ENCODE measurements around the gene ABL2.
A peak's percentile ranks its signal among the peaks of the same experiment; 100 is the strongest.

Gene ABL2

DNA sequence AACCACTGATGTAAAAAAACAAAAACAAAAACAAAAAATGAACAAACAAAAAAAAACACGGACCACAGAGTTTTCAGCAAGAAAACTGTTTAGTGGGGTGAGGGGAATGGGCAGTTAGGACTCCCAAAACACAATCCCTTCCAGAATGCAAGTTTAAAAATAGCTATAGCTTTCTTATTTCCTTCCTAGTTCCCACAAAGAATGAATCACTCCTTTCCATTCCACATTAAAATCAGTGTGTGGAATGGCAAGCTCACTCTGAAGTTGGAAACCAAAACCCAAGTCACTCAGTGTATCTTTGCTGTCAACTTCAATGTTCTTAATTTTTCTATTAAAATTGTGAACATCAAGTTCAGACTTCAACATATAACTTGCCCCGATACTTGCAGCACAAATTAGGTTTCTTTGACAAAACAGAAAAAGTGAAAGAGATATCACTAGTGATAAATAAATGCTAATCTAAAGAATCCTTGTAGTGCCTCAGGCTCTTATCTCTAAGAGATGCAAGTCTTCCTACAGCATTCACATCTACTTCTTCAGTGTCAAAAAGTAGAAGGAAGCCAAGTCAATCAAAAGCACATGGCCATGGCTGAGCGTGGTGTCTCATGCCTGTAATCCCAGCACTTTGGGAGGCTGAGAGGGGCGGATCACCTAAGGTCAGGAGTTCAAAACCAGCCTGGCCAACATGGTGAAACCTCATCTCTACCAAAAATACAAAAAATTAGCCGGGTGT lies 102.1 kb downstream of the ABL2 start:
- Histone ChIP-seq H3K27me3 (ENCODE audit: control insufficient read depth in 5 of 5, insufficient read depth in 4 of 5, low read length in 5 of 5) (no peaks in the 10 kb centered on the region), H3K36me3 (ENCODE audit: control insufficient read depth in 5 of 5, insufficient read depth in 5 of 5, low read length in 5 of 5) (peaks cover 2 to 21% (median 8%) of the 10 kb centered on the region in 5 donors), H3K27ac (ENCODE audit: low read depth, low read length) (peak overlapping the region; percentile 43), H3K4me3 (ENCODE audit: low read depth in 1 of 5, low read length in 5 of 5) (no peak overlapping the region), H3K9me3 (ENCODE audit: control insufficient read depth in 5 of 5, low read length in 5 of 5) (no peaks in the 10 kb centered on the region), H3K9ac (ENCODE audit: low read length in 5 of 5) (no peak overlapping the region), H3K4me1 (ENCODE audit: control insufficient read depth in 5 of 5, insufficient read depth in 5 of 5, low read length in 5 of 5) (peaks cover 2 to 18% (median 11%) of the 10 kb centered on the region in 5 donors)

- H3K9me3 ChIP-seq (ENCODE audit: control insufficient read depth in 5 of 5, low read length in 5 of 5): no peaks in the 10 kb centered on the region
- no peaks in the 10 kb centered on the region for H3K27me3 ChIP-seq (ENCODE audit: control insufficient read depth in 5 of 5, insufficient read depth in 4 of 5, low read length in 5 of 5)
- no peak overlapping the region for H3K4me3 ChIP-seq (ENCODE audit: low read depth in 1 of 5, low read length in 5 of 5)
- H3K36me3 ChIP-seq (ENCODE audit: control insufficient read depth in 5 of 5, insufficient read depth in 5 of 5, low read length in 5 of 5): peaks cover 3 to 22% (median 10%) of the 10 kb centered on the region in 5 donors
- H3K9ac ChIP-seq (ENCODE audit: low read length in 5 of 5): no peak overlapping the region
- H3K4me1 ChIP-seq (ENCODE audit: control insufficient read depth in 5 of 5, insufficient read depth in 5 of 5, low read length in 5 of 5): peaks cover 2 to 18% (median 11%) of the 10 kb centered on the region in 5 donors
- H3K27ac ChIP-seq (ENCODE audit: low read depth, low read length): peak overlapping the region; percentile 43
Measured at GRCh38 chr1:179126338-179127060, 103.0 kb downstream of the ABL2 start.

DNA sequence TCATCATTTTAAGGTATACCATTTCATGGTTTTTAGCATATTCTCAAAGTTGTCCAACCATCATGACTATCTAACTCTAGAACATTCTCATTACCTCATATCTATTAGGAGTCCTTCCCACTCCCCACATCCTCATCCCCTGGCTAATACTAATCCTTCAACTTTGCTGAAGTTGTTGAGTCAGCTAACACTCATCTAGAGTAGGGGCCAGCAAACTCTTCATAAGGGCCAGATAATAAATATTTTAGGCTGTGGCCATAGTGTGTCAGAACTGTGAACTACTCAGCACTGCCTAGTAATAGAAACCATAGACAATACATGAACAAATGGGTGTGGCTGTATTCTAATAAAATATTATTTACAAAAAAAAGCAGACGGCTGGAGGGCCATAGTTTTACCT lies 104.6 kb downstream of the ABL2 start:
- Histone ChIP-seq H3K36me3 (ENCODE audit: control insufficient read depth in 5 of 5, insufficient read depth in 5 of 5, low read length in 5 of 5) (peaks cover 7 to 23% (median 12%) of the 10 kb centered on the region in 5 donors), H3K27ac (ENCODE audit: low read depth, low read length) (no peak overlapping the region), H3K27me3 (ENCODE audit: control insufficient read depth in 5 of 5, insufficient read depth in 4 of 5, low read length in 5 of 5) (no peaks in the 10 kb centered on the region), H3K4me1 (ENCODE audit: control insufficient read depth in 5 of 5, insufficient read depth in 5 of 5, low read length in 5 of 5) (peaks cover 2 to 16% (median 8%) of the 10 kb centered on the region in 5 donors), H3K4me3 (ENCODE audit: low read depth in 1 of 5, low read length in 5 of 5) (no peak overlapping the region), H3K9ac (ENCODE audit: low read length in 5 of 5) (no peak overlapping the region), H3K9me3 (ENCODE audit: control insufficient read depth in 5 of 5, low read length in 5 of 5) (no peaks in the 10 kb centered on the region)

DNA sequence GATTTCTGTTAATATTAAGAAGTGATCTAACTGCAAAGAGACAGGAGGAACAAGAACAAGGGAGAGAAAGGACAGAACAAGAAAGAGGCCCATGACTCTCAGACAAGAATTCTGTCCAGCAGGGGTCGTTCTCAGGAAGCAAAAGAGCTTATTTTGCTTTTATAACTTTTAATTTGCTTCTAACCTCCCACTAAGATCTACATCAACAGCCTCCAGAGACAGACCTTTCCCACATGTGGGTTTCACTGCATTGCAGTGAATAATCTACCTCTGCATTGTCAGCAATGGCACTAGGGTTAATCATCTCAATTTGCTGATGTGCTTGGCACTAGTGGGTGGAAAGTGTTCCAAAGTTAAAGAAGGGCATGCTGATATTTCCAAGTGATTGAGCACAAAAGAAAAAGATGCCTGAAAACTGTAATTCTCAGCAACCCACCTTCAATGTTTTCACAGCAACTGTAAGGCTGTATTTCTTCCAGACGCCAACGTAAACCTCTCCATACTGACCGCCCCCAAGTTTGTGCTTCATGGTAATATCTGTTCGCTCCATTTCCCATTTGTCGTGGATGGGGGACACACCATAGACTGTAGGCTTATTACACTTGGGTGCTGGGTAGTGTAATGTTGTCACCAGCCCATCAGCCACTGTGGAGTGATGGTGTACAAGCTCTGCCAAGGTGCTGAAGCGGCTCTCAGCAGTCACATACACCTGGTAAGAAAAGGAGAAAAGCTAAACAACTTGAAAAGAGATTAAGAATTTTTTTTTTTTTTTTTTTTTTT lies 108.1 kb downstream of the ABL2 start:
- H3K9me3 ChIP-seq (ENCODE audit: control insufficient read depth in 5 of 5, low read length in 5 of 5): no peaks in the 10 kb centered on the region

DNA sequence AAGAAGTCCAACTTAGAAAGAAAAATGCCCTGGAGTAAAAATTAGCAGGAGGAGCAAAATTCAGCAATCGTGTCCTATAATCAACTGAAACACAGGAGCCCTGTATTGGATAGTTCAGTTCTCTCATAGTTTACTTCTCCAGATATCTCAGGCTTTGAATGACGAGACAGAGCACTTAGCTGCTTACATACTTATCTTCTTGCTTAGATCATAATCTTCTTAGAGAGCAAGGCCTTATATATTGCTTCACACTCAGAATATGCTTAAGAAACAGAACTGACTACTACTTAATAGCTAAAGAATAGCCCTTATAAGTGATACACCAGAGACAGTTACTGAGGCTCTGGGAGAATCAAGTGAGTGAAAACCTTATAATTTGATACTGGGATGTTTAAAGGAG lies 108.7 kb downstream of the ABL2 start:
- no peaks in the 10 kb centered on the region for H3K27me3 ChIP-seq (ENCODE audit: control insufficient read depth in 5 of 5, insufficient read depth in 4 of 5, low read length in 5 of 5)
- no peak overlapping the region for H3K27ac ChIP-seq (ENCODE audit: low read depth, low read length)
- H3K9ac ChIP-seq (ENCODE audit: low read length in 5 of 5): no peak overlapping the region
- peaks cover 29 to 53% (median 39%) of the 10 kb centered on the region in 5 donors for H3K36me3 ChIP-seq (ENCODE audit: control insufficient read depth in 5 of 5, insufficient read depth in 5 of 5, low read length in 5 of 5)
- no peak overlapping the region for H3K4me3 ChIP-seq (ENCODE audit: low read depth in 1 of 5, low read length in 5 of 5)
- no peaks in the 10 kb centered on the region for H3K9me3 ChIP-seq (ENCODE audit: control insufficient read depth in 5 of 5, low read length in 5 of 5)
- H3K4me1 ChIP-seq (ENCODE audit: control insufficient read depth in 5 of 5, insufficient read depth in 5 of 5, low read length in 5 of 5): no peaks in the 10 kb centered on the region

More for the DNA sequence above, 108.1 kb downstream of the ABL2 start:
- Histone ChIP-seq H3K4me3 (ENCODE audit: low read depth in 1 of 5, low read length in 5 of 5) (no peak overlapping the region), H3K27me3 (ENCODE audit: control insufficient read depth in 5 of 5, insufficient read depth in 4 of 5, low read length in 5 of 5) (no peaks in the 10 kb centered on the region), H3K4me1 (ENCODE audit: control insufficient read depth in 5 of 5, insufficient read depth in 5 of 5, low read length in 5 of 5) (no peaks in the 10 kb centered on the region), H3K36me3 (ENCODE audit: control insufficient read depth in 5 of 5, insufficient read depth in 5 of 5, low read length in 5 of 5) (peaks cover 29 to 51% (median 39%) of the 10 kb centered on the region in 5 donors), H3K27ac (ENCODE audit: low read depth, low read length) (no peak overlapping the region), H3K9ac (ENCODE audit: low read length in 5 of 5) (no peak overlapping the region)

DNA sequence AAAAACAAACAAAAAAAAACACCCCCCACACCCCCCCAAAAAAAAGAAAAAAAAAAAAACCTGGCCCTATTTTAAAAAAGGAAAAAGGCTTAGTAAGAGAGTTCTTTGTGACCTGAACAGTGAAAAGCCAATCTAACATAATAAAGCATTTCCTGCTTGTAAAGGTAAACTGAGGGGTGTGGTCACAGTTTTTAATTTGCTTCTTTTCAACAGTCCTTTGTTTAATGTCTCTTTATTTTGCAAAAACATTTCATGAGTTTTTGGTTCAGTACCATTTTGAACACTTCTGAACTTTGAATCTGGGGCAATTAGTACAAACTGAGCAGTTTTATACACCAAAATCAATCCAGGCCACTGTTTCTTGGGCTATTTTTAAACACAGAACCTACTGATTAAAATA lies 110.0 kb downstream of the ABL2 start:
- no peaks in the 10 kb centered on the region for H3K9me3 ChIP-seq (ENCODE audit: control insufficient read depth in 5 of 5, low read length in 5 of 5)
- H3K27ac ChIP-seq (ENCODE audit: low read depth, low read length): no peak overlapping the region
- peaks cover 29 to 53% (median 36%) of the 10 kb centered on the region in 5 donors for H3K36me3 ChIP-seq (ENCODE audit: control insufficient read depth in 5 of 5, insufficient read depth in 5 of 5, low read length in 5 of 5)
- no peaks in the 10 kb centered on the region for H3K4me1 ChIP-seq (ENCODE audit: control insufficient read depth in 5 of 5, insufficient read depth in 5 of 5, low read length in 5 of 5)
- H3K27me3 ChIP-seq (ENCODE audit: control insufficient read depth in 5 of 5, insufficient read depth in 4 of 5, low read length in 5 of 5): no peaks in the 10 kb centered on the region
- no peak overlapping the region for H3K9ac ChIP-seq (ENCODE audit: low read length in 5 of 5)
- H3K4me3 ChIP-seq (ENCODE audit: low read depth in 1 of 5, low read length in 5 of 5): no peak overlapping the region

DNA sequence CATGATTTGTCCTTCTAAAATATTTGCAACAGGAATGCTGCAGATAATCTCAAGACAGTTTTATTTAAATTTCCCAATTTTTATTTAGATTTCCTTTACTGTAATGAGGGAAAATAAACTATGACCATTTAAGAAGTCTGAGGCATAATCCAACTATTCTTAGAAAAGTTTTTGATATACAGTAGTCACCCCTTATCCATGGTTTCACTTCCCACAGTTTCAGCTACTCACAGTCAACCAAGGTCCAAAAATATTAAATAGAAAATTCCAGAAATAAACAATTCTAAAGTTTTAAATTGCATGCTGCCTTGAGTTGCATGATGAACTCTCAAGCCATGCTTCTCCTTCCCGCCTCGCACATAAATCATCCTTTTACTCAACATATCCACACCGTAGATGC lies 114.3 kb downstream of the ABL2 start:
- no peak overlapping the region for H3K9ac ChIP-seq (ENCODE audit: low read length in 5 of 5)
- peaks cover 32 to 73% (median 45%) of the 10 kb centered on the region in 5 donors for H3K36me3 ChIP-seq (ENCODE audit: control insufficient read depth in 5 of 5, insufficient read depth in 5 of 5, low read length in 5 of 5)
- H3K4me1 ChIP-seq (ENCODE audit: control insufficient read depth in 5 of 5, insufficient read depth in 5 of 5, low read length in 5 of 5): no peaks in the 10 kb centered on the region
- H3K4me3 ChIP-seq (ENCODE audit: low read depth in 1 of 5, low read length in 5 of 5): no peak overlapping the region
- H3K9me3 ChIP-seq (ENCODE audit: control insufficient read depth in 5 of 5, low read length in 5 of 5): no peaks in the 10 kb centered on the region
- no peak overlapping the region for H3K27ac ChIP-seq (ENCODE audit: low read depth, low read length)
- no peaks in the 10 kb centered on the region for H3K27me3 ChIP-seq (ENCODE audit: control insufficient read depth in 5 of 5, insufficient read depth in 4 of 5, low read length in 5 of 5)

- no peak overlapping the region for H3K4me3 ChIP-seq (ENCODE audit: low read depth in 1 of 5, low read length in 5 of 5)
- peaks cover 9 to 61% (median 48%) of the 10 kb centered on the region in 5 donors for H3K36me3 ChIP-seq (ENCODE audit: control insufficient read depth in 5 of 5, insufficient read depth in 5 of 5, low read length in 5 of 5)
- H3K9me3 ChIP-seq (ENCODE audit: control insufficient read depth in 5 of 5, low read length in 5 of 5): no peaks in the 10 kb centered on the region
- no peak overlapping the region for H3K9ac ChIP-seq (ENCODE audit: low read length in 5 of 5)
- H3K27ac ChIP-seq (ENCODE audit: low read depth, low read length): no peak overlapping the region
- H3K27me3 ChIP-seq (ENCODE audit: control insufficient read depth in 5 of 5, insufficient read depth in 4 of 5, low read length in 5 of 5): no peaks in the 10 kb centered on the region
- H3K4me1 ChIP-seq (ENCODE audit: control insufficient read depth in 5 of 5, insufficient read depth in 5 of 5, low read length in 5 of 5): peaks cover 0 to 17% (median 6%) of the 10 kb centered on the region in 5 donors
Measured at GRCh38 chr1:179108644-179109043, 120.8 kb downstream of the ABL2 start.

- no peak overlapping the region for H3K9ac ChIP-seq (ENCODE audit: low read length in 5 of 5)
- H3K9me3 ChIP-seq (ENCODE audit: control insufficient read depth in 5 of 5, low read length in 5 of 5): no peaks in the 10 kb centered on the region
- H3K4me3 ChIP-seq (ENCODE audit: low read depth in 1 of 5, low read length in 5 of 5): no peak overlapping the region
- H3K4me1 ChIP-seq (ENCODE audit: control insufficient read depth in 5 of 5, insufficient read depth in 5 of 5, low read length in 5 of 5): peaks cover 0 to 17% (median 6%) of the 10 kb centered on the region in 5 donors
- no peak overlapping the region for H3K27ac ChIP-seq (ENCODE audit: low read depth, low read length)
- peaks cover 9 to 58% (median 46%) of the 10 kb centered on the region in 5 donors for H3K36me3 ChIP-seq (ENCODE audit: control insufficient read depth in 5 of 5, insufficient read depth in 5 of 5, low read length in 5 of 5)
- H3K27me3 ChIP-seq (ENCODE audit: control insufficient read depth in 5 of 5, insufficient read depth in 4 of 5, low read length in 5 of 5): no peaks in the 10 kb centered on the region
Measured at GRCh38 chr1:179107706-179108629, 121.5 kb downstream of the ABL2 start.

Measured in subcutaneous abdominal adipose tissue (tissue), 5 donors.